ENCODE results near the gene SCAPER. TPM values are rescaled to one million over a fixed set of nuclear protein-coding genes. Genes with fewer than 3 reads are reported as not detected.

SCAPER gene
- total and polyA plus RNA-seq, 2 of the 4 experiments (the other 2 are of a cell fraction) = 2.9 to 9.7 TPM

DNA sequence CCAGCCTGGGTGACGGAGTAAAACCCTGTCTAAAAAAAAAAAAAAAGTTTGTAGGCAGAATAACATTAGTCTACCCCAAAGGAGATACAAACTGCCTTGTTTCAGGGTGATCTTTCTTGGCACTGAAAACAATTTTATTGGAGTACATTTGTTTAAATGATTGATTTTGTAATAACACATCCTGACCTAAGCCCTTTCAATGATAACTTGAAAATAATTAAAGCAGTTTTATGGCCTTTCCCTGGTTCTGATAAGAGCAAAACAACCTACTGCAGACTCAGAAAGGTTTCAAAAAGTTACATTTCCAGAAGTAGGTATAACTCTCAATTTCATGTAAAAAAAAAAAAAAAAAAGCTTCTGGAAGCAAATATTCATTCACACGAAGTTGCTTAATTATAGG, 404.1 kb downstream of the SCAPER start:
- BruUV-seq (replicated peaks) = no TSS peak
- CTCF ChIA-PET = interaction anchor here (0.6 kb wide), 1 partner anchor 20 kb away, joined by 4 read pairs; no protein-coding TSS in a partner anchor
- H4K91ac ChIP-seq (ENCODE audit: insufficient read depth, low read depth, low read length) = no peak overlapping the region

More for the DNA sequence above, 404.1 kb downstream of the SCAPER start:
- Histone ChIP-seq H3K23ac (ENCODE audit: low read depth, low read length) (no peak overlapping the region), H2AFZ (replicated peaks; ENCODE audit: low read length, poor library complexity) (no peak overlapping the region), H4K5ac (ENCODE audit: low read depth, low read length) (no peak overlapping the region), H3K14ac (replicated peaks; ENCODE audit: low read depth, low read length) (no peak overlapping the region), H2BK120ac (ENCODE audit: low read depth, low read length) (no peak overlapping the region), H2AK5ac (ENCODE audit: low read depth, low read length) (no peak overlapping the region), H3K79me1 (ENCODE audit: low read depth in 1 of 2, low read length in 2 of 2) (no peaks in the 10 kb centered on the region), H3K4ac (ENCODE audit: low read depth, low read length) (no peak overlapping the region), H2BK15ac (ENCODE audit: low read depth, low read length) (no peak overlapping the region), H3K4me2 (ENCODE audit: low read depth, low read length) (no peak overlapping the region), H3K18ac (ENCODE audit: low read depth, low read length) (no peak overlapping the region), H4K8ac (ENCODE audit: low read depth in 2 of 2, low read length in 2 of 2) (no peak overlapping the region), H3K56ac (ENCODE audit: extremely low read depth, insufficient read depth, low read length) (no peak overlapping the region), H2BK20ac (ENCODE audit: low read depth, low read length) (no peak overlapping the region), H3K9me3 (ENCODE audit: control insufficient read depth, insufficient read depth, low read length) (no peaks in the 10 kb centered on the region), H4K20me1 (ENCODE audit: insufficient read depth, low read length) (no peaks in the 10 kb centered on the region), H3K27ac (ENCODE audit: insufficient read depth, low read length) (no peak overlapping the region), H3K4me3 (ENCODE audit: insufficient read depth, low read depth, low read length) (no peak overlapping the region), H3K27me3 (ENCODE audit: control insufficient read depth, insufficient read depth, low read length) (no peaks in the 10 kb centered on the region), H3K9ac (ENCODE audit: low read depth, low read length) (no peak overlapping the region), H2BK5ac (ENCODE audit: low read depth, low read length, poor library complexity, severe bottlenecking) (no peak overlapping the region), H3K4me1 (ENCODE audit: control insufficient read depth, insufficient read depth, low read length) (peaks cover 2% of the 10 kb centered on the region), H2AK9ac (replicated peaks; ENCODE audit: low read depth, low read length, poor library complexity) (no peak overlapping the region), H3K36me3 (ENCODE audit: control insufficient read depth, insufficient read depth, low read length) (no peaks in the 10 kb centered on the region), H3K9me1 (ENCODE audit: insufficient read depth, low read length) (no peaks in the 10 kb centered on the region)
- DNase-seq = no peak
- in situ Hi-C loops (cut with MboI; ENCODE audit: low sequenced_read_pairs) (no loop called here), intact Hi-C loops (cut with micrococcal nuclease) (no loop called here), dilution Hi-C loops (cut with HindIII; ENCODE audit: low sequenced_read_pairs, unreplicated experiment) (no loop called here)
- WGBS, 2 experiments (ENCODE audit: extremely low coverage in 2 of 2, insufficient read length in 1 of 2) = no CpG with 5 or more reads among the region's 2 CpGs
- TF ChIP-seq MAFK (IDR thresholded peaks at IDR 0.05; ENCODE audit: low read depth, low read length) (no peak), FOS (IDR thresholded peaks at IDR 0.05; ENCODE audit: low read depth, low read length) (no peak), MXI1 (IDR thresholded peaks at IDR 0.05; ENCODE audit: borderline replicate concordance, low read depth, low read length) (no peak), BHLHE40 (IDR thresholded peaks at IDR 0.05; ENCODE audit: low read depth, low read length) (no peak), USF2 (IDR thresholded peaks at IDR 0.05; ENCODE audit: low read depth, low read length) (no peak), SMC3 (IDR thresholded peaks at IDR 0.05; ENCODE audit: low read depth, low read length) (no peak), RAD21 (IDR thresholded peaks at IDR 0.05; ENCODE audit: low read length) (no peak), CHD1 (IDR thresholded peaks at IDR 0.05; ENCODE audit: low read depth, low read length) (no peak), RCOR1 (IDR thresholded peaks at IDR 0.05; ENCODE audit: insufficient replicate concordance, low read length) (no peak), RFX5 (IDR thresholded peaks at IDR 0.05; ENCODE audit: low read depth, low read length) (no peak), CTCF (conservative IDR thresholded peaks at IDR 0.05; ENCODE audit: low read depth, low read length) (no peak), CEBPB (IDR thresholded peaks at IDR 0.05; ENCODE audit: low read depth, low read length) (no peak), MAZ (IDR thresholded peaks at IDR 0.05; ENCODE audit: borderline replicate concordance, low read depth, low read length) (no peak), NFE2L2 (IDR thresholded peaks at IDR 0.05; ENCODE audit: low read depth, low read length) (no peak)
- TF ChIP-seq, protein P1, sequence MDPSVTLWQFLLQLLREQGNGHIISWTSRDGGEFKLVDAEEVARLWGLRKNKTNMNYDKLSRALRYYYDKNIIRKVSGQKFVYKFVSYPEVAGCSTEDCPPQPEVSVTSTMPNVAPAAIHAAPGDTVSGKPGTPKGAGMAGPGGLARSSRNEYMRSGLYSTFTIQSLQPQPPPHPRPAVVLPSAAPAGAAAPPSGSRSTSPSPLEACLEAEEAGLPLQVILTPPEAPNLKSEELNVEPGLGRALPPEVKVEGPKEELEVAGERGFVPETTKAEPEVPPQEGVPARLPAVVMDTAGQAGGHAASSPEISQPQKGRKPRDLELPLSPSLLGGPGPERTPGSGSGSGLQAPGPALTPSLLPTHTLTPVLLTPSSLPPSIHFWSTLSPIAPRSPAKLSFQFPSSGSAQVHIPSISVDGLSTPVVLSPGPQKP (IDR thresholded peaks at IDR 0.05; ENCODE audit: borderline replicate concordance, low read depth, low read length) = no peak
- ATAC-seq (ENCODE audit: low read depth) = no peak
- POLR2A ChIA-PET (ENCODE audit: unreplicated experiment) = no interaction called here
